Astrocyte (in vitro differentiated cells and primary cell): ENCODE measurements around the gene THAP11. TPM values are rescaled to one million over a fixed set of nuclear protein-coding genes. Genes with fewer than 3 reads are reported as not detected.

ENCODE experiments used
- DNase-seq: peaks from one replicate; pipeline ENCODE4 v3.0.0-alpha.2; 2010; ENCODE audit warnings: low read depth
- FAIRE-seq: peaks from 2 replicates; lab custom pipeline; 2011; peaks lifted over from hg19 to GRCh38; lab: Jason Lieb, UNC
- H2AFZ ChIP-seq: 2 replicates; pipeline ENCODE4 v1.6.0; 2012; ENCODE audit warnings: low read depth, low read length, inconsistent platforms
- H3K27ac ChIP-seq: 2 replicates; pipeline ENCODE4 v1.5.1; 2011; ENCODE audit warnings: low read depth, low read length, inconsistent platforms
- H3K27me3 ChIP-seq: 2 replicates; pipeline ENCODE4 v1.6.0; 2011; ENCODE audit warnings: low read length, inconsistent platforms; ENCODE audit not compliant: insufficient read depth
- H3K36me3 ChIP-seq: 2 replicates; pipeline ENCODE4 v1.5.1; 2011; ENCODE audit warnings: low read length, inconsistent platforms; ENCODE audit not compliant: insufficient read depth
- H3K4me1 ChIP-seq: 2 replicates; pipeline ENCODE4 v1.5.1; 2011; ENCODE audit warnings: low read length, inconsistent platforms; ENCODE audit not compliant: insufficient read depth
- H3K4me2 ChIP-seq: 2 replicates; pipeline ENCODE4 v1.6.0; 2012; ENCODE audit warnings: low read length, inconsistent platforms
- H3K4me3 ChIP-seq: 2 replicates; pipeline ENCODE4 v1.5.1; 2011; ENCODE audit warnings: low read depth, mild to moderate bottlenecking, low read length, inconsistent platforms; ENCODE audit not compliant: insufficient read depth
- H3K79me2 ChIP-seq: 2 replicates; pipeline ENCODE4 v1.6.0; 2012; ENCODE audit warnings: mild to moderate bottlenecking, low read length, inconsistent platforms; ENCODE audit not compliant: insufficient read depth
- H3K9ac ChIP-seq: 2 replicates; pipeline ENCODE4 v1.6.0; 2012; ENCODE audit warnings: mild to moderate bottlenecking, low read length, inconsistent platforms
- H3K9me3 ChIP-seq: 2 replicates; pipeline ENCODE4 v1.5.1; 2012; ENCODE audit warnings: low read depth, mild to moderate bottlenecking, low read length, inconsistent platforms; ENCODE audit not compliant: insufficient read depth
- H4K20me1 ChIP-seq: 2 replicates; pipeline ENCODE4 v1.6.0; 2012; ENCODE audit warnings: low read length, inconsistent platforms; ENCODE audit not compliant: insufficient read depth
- H3K27ac Mint-ChIP-seq: one replicate; pipeline ENCODE4 v1.8.0; 2021; ENCODE audit warnings: mild to moderate bottlenecking, mixed read lengths; ENCODE audit not compliant: unreplicated experiment
- H3K27me3 Mint-ChIP-seq: one replicate; pipeline ENCODE4 v1.8.0; 2021; ENCODE audit warnings: low read depth, mixed read lengths; ENCODE audit not compliant: unreplicated experiment
- H3K36me3 Mint-ChIP-seq: one replicate; pipeline ENCODE4 v1.8.0; 2021; ENCODE audit warnings: low read depth, mixed read lengths; ENCODE audit not compliant: unreplicated experiment
- H3K4me1 Mint-ChIP-seq: one replicate; pipeline ENCODE4 v1.8.0; 2021; ENCODE audit warnings: low read depth, mixed read lengths; ENCODE audit not compliant: unreplicated experiment
- H3K4me3 Mint-ChIP-seq: one replicate; pipeline ENCODE4 v1.8.0; 2021; ENCODE audit warnings: mild to moderate bottlenecking, moderate library complexity, mixed read lengths; ENCODE audit not compliant: unreplicated experiment
- H3K9me3 Mint-ChIP-seq: one replicate; pipeline ENCODE4 v1.8.0; 2021; ENCODE audit warnings: mild to moderate bottlenecking, mixed read lengths; ENCODE audit not compliant: unreplicated experiment
- EZH2 ChIP-seq: IDR thresholded peaks from 2 replicates; pipeline ENCODE4 v1.6.1; 2012; ENCODE audit warnings: mild to moderate bottlenecking, low read length, inconsistent platforms; ENCODE audit not compliant: insufficient read depth
- total RNA-seq: library from RNA; stranded (reverse); gene quantifications from 2 replicates; pipeline ENCODE4 v1.2.1, GENCODE V29; 2021
- TF ChIP-seq, protein P1 (sequence below): IDR thresholded peaks from 2 replicates; pipeline ENCODE4 v1.5.1; 2011; ENCODE audit warnings: low read depth, mild to moderate bottlenecking, inconsistent platforms, low read length, moderate library complexity; ENCODE audit not compliant: insufficient read depth

THAP11 gene
- total RNA-seq, 1 donor from 2014 or later = 16.5 TPM

DNA sequence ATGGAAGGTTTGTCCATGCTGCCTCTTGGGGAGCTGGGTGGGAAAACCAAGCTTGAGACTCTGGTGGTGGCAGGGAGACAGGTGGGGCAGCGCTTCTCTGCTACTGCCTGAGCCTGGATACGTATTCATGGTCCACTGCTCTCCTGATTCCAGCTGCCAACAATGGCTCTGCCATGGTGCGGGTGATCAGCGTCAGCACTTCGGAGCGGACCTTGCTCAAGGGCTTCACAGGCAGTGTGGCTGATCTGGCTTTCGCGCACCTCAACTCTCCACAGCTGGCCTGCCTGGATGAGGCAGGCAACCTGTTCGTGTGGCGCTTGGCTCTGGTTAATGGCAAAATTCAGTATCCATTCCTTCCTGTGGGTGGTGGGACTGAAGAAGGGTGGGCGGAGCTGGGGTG is 34.9 kb downstream of the THAP11 start:
- no peak overlapping the region for H3K4me2 ChIP-seq
- no peak overlapping the region for H2AFZ ChIP-seq
- H3K79me2 ChIP-seq = peaks cover 51% of the 10 kb centered on the region
- peaks cover 20% of the 10 kb centered on the region for H3K36me3 Mint-ChIP-seq
- no peak overlapping the region for H3K4me3 Mint-ChIP-seq
- peaks cover 72% of the 10 kb centered on the region for H4K20me1 ChIP-seq
- TF ChIP-seq, protein P1, sequence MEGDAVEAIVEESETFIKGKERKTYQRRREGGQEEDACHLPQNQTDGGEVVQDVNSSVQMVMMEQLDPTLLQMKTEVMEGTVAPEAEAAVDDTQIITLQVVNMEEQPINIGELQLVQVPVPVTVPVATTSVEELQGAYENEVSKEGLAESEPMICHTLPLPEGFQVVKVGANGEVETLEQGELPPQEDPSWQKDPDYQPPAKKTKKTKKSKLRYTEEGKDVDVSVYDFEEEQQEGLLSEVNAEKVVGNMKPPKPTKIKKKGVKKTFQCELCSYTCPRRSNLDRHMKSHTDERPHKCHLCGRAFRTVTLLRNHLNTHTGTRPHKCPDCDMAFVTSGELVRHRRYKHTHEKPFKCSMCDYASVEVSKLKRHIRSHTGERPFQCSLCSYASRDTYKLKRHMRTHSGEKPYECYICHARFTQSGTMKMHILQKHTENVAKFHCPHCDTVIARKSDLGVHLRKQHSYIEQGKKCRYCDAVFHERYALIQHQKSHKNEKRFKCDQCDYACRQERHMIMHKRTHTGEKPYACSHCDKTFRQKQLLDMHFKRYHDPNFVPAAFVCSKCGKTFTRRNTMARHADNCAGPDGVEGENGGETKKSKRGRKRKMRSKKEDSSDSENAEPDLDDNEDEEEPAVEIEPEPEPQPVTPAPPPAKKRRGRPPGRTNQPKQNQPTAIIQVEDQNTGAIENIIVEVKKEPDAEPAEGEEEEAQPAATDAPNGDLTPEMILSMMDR = no peak
- TF ChIP-seq EZH2 = no peak
- peaks cover 16% of the 10 kb centered on the region for H3K4me1 Mint-ChIP-seq
- H3K9ac ChIP-seq = no peak overlapping the region
- no peaks in the 10 kb centered on the region for H3K9me3 Mint-ChIP-seq
- FAIRE-seq = no peak
- no peak overlapping the region for H3K4me3 ChIP-seq
- no peak for DNase-seq
- no peak overlapping the region for H3K27ac Mint-ChIP-seq
- no peaks in the 10 kb centered on the region for H3K27me3 Mint-ChIP-seq
- peaks cover 34% of the 10 kb centered on the region for H3K36me3 ChIP-seq
- no peak overlapping the region for H3K27ac ChIP-seq
- H3K9me3 ChIP-seq = no peaks in the 10 kb centered on the region
- H3K4me1 ChIP-seq = peaks cover 13% of the 10 kb centered on the region
- no peaks in the 10 kb centered on the region for H3K27me3 ChIP-seq

DNA sequence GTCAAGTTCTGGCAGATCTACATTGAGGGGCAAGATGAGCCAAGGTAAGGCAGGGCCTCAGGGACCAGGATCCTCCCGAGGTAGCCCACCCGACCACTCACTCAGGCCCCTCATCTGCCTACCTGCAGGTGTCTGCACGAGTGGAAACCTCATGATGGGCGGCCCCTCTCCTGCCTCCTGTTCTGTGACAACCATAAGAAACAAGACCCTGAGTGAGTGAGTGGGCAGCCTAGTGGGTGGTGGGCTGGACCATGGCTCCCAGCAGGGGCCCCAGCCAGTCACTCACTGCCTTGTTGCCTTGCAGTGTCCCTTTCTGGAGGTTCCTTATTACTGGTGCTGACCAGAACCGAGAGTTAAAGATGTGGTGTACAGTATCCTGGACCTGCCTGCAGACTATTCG is 36.1 kb downstream of the THAP11 start:
- peaks cover 18% of the 10 kb centered on the region for H3K4me1 Mint-ChIP-seq
- peaks cover 35% of the 10 kb centered on the region for H3K36me3 ChIP-seq
- peaks cover 21% of the 10 kb centered on the region for H3K36me3 Mint-ChIP-seq
- FAIRE-seq = no peak
- H3K27me3 Mint-ChIP-seq = no peaks in the 10 kb centered on the region
- peaks cover 76% of the 10 kb centered on the region for H4K20me1 ChIP-seq
- TF ChIP-seq, protein P1 = no peak
- no peak for TF ChIP-seq EZH2
- H3K4me3 ChIP-seq = no peak overlapping the region
- H3K27me3 ChIP-seq = no peaks in the 10 kb centered on the region
- no peak overlapping the region for H2AFZ ChIP-seq
- peaks cover 47% of the 10 kb centered on the region for H3K79me2 ChIP-seq
- H3K9me3 ChIP-seq = no peaks in the 10 kb centered on the region
- no peak overlapping the region for H3K4me3 Mint-ChIP-seq
- H3K9ac ChIP-seq = no peak overlapping the region
- peaks cover 10% of the 10 kb centered on the region for H3K4me1 ChIP-seq
- H3K9me3 Mint-ChIP-seq = no peaks in the 10 kb centered on the region
- no peak for DNase-seq
- no peak overlapping the region for H3K27ac Mint-ChIP-seq
- H3K27ac ChIP-seq = no peak overlapping the region
- no peak overlapping the region for H3K4me2 ChIP-seq

DNA sequence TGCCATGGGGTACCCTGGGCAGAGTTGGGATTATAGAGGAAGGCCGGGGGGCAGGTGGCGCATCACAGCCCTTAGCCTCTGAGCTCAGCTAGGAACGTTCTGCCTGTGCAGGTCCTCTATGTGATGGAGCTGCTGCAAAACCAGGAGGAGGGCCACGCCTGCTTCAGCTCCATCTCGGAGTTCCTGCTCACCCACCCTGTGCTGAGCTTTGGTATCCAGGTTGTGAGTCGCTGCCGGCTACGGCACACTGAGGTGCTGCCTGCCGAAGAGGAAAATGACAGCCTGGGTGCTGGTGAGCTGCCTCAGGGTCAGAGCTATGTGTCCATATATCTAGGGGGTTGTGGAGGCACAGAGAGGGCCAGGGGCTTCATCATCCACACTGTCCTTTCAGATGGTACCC is 36.7 kb downstream of the THAP11 start:
- peaks cover 19% of the 10 kb centered on the region for H3K4me1 Mint-ChIP-seq
- DNase-seq = no peak
- FAIRE-seq = no peak
- H3K27me3 ChIP-seq = no peaks in the 10 kb centered on the region
- H3K36me3 Mint-ChIP-seq = peaks cover 23% of the 10 kb centered on the region
- H3K36me3 ChIP-seq = peaks cover 38% of the 10 kb centered on the region
- H3K4me1 ChIP-seq = peaks cover 8% of the 10 kb centered on the region
- H3K27me3 Mint-ChIP-seq = no peaks in the 10 kb centered on the region
- no peak overlapping the region for H3K4me3 ChIP-seq
- TF ChIP-seq, protein P1 = no peak
- TF ChIP-seq EZH2 = no peak
- peaks cover 78% of the 10 kb centered on the region for H4K20me1 ChIP-seq
- H3K9ac ChIP-seq = no peak overlapping the region
- H3K79me2 ChIP-seq = peaks cover 41% of the 10 kb centered on the region
- no peaks in the 10 kb centered on the region for H3K9me3 Mint-ChIP-seq
- H3K4me2 ChIP-seq = no peak overlapping the region
- no peak overlapping the region for H3K27ac Mint-ChIP-seq
- H3K9me3 ChIP-seq = no peaks in the 10 kb centered on the region
- no peak overlapping the region for H2AFZ ChIP-seq
- H3K27ac ChIP-seq = no peak overlapping the region
- no peak overlapping the region for H3K4me3 Mint-ChIP-seq
